Stimulated activated memory B cell treated with anti-CD40 and anti-IgM and Interleukin-4, amounts not matched to agents 10 μg/mL and 1 μg/mL and 100 μg/mL, for 72 hours (primary cell): ENCODE data around the gene CCDC201.
"Not testable (repeated sequence)": the region's sequence is repeated elsewhere in the genome, so short reads cannot be mapped to it uniquely, and the experiment has no call there.

Experiments
- ATAC-seq: fragments of 150-1000 bp; cut with Tn5 transposase; 2 replicates; pipeline ENCODE4 v1.10.0; 2021
- H3K27ac Mint-ChIP-seq: one replicate; pipeline ENCODE4 v1.8.0; 2022; ENCODE audit warnings: mild to moderate bottlenecking, mixed read lengths
- H3K27me3 Mint-ChIP-seq: one replicate; pipeline ENCODE4 v1.8.0; 2022; ENCODE audit warnings: mixed read lengths
- H3K36me3 Mint-ChIP-seq: one replicate; pipeline ENCODE4 v1.8.0; 2022; ENCODE audit warnings: mixed read lengths
- H3K4me1 Mint-ChIP-seq: one replicate; pipeline ENCODE4 v1.8.0; 2022; ENCODE audit warnings: mixed read lengths
- H3K4me3 Mint-ChIP-seq: one replicate; pipeline ENCODE4 v1.8.0; 2022; ENCODE audit warnings: mild to moderate bottlenecking, moderate library complexity, mixed read lengths
- H3K9me3 Mint-ChIP-seq: one replicate; pipeline ENCODE4 v1.8.0; 2022; ENCODE audit warnings: mixed read lengths

CCDC201 gene

DNA sequence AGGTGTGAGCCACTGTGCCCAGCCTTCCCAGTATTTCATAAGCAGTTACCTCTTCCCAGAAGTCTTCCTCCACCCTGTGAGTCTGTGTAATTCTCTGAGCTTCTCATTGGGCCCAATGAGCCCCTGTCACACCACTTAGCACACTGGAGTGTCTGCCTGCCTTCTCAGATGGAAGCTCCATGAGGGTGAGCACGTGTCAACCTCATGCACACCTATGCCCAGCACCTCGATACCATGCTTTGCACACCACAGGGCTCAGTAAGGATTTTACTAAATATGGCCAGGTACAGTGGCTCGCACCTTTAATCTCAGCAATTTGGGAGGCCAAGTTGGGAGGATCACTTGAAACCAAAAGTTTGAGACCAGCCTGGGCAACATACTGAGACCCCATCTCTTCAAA, 46.3 kb downstream of the CCDC201 start:
- H3K4me3 Mint-ChIP-seq, H3K27me3 Mint-ChIP-seq, H3K9me3 Mint-ChIP-seq, H3K27ac Mint-ChIP-seq, H3K36me3 Mint-ChIP-seq, H3K4me1 Mint-ChIP-seq, ATAC-seq: not testable (repeated sequence)

DNA sequence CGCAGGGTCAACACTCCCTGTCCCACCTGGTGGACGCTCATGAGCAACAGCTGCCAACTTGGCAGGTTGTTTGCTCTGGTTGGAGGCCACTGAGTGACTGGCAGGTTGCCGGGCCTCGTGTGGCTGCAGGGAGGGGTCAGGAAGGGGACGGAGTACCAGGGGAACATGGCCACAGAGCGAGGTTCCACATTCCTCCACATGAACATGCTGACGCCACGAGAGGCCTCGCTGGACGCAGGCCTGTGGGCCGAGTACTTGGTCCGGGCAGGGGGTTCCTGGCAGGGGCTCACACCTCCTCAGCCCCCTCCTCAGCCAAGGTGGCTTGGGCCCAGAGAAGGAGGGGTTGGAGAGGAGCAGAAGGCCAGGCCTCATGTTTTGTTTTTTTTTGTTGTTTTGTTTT, 54.1 kb downstream of the CCDC201 start:
- H3K27me3 Mint-ChIP-seq, H3K9me3 Mint-ChIP-seq, H3K4me1 Mint-ChIP-seq, H3K36me3 Mint-ChIP-seq, ATAC-seq, H3K4me3 Mint-ChIP-seq, H3K27ac Mint-ChIP-seq: not testable (repeated sequence)

DNA sequence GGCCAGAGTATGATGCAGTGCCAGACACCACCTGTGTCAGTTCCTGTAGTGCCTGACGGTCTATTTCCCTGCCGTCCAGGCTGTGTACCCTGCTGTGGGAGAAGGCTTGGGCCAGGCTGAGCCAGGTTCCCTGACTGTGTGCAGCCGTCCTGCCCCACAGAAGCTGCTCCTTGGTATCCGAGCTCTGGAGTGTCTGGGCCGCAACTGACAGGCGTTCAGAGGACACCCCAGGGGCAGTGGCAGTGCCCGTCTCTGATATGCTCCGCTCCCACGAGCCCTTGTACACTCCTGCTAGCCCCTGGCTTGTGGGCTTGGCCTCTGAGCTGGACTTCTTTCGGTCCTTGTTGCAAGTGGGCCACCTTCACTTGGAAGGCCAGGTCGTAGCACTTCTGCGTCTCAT, 55.0 kb downstream of the CCDC201 start:
- H3K27me3 Mint-ChIP-seq, H3K36me3 Mint-ChIP-seq, H3K4me3 Mint-ChIP-seq, H3K4me1 Mint-ChIP-seq, ATAC-seq, H3K9me3 Mint-ChIP-seq, H3K27ac Mint-ChIP-seq: not testable (repeated sequence)

DNA sequence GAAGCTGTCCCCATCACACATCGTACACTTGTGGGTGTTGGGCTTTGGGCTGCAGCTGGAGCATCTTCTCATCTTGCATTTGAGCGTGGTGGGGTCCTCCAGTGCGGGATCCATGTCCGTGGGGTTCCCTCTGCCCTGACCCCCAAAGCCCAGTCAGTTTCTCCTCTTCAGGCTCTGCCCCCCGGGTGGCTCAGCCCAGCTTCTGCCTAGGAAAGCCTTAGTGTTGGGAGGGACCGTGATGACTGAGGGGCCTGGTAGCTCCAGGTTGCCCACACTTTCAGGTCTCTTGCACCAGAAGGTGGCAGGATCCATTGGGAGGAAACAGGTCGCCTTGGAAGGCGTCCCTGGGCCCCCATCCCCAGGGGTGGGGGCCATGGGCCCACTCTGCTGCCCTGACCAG, 55.9 kb downstream of the CCDC201 start:
- H3K27me3 Mint-ChIP-seq, ATAC-seq: not testable (repeated sequence)
- peak overlapping the region; percentile 46 for H3K27ac Mint-ChIP-seq

DNA sequence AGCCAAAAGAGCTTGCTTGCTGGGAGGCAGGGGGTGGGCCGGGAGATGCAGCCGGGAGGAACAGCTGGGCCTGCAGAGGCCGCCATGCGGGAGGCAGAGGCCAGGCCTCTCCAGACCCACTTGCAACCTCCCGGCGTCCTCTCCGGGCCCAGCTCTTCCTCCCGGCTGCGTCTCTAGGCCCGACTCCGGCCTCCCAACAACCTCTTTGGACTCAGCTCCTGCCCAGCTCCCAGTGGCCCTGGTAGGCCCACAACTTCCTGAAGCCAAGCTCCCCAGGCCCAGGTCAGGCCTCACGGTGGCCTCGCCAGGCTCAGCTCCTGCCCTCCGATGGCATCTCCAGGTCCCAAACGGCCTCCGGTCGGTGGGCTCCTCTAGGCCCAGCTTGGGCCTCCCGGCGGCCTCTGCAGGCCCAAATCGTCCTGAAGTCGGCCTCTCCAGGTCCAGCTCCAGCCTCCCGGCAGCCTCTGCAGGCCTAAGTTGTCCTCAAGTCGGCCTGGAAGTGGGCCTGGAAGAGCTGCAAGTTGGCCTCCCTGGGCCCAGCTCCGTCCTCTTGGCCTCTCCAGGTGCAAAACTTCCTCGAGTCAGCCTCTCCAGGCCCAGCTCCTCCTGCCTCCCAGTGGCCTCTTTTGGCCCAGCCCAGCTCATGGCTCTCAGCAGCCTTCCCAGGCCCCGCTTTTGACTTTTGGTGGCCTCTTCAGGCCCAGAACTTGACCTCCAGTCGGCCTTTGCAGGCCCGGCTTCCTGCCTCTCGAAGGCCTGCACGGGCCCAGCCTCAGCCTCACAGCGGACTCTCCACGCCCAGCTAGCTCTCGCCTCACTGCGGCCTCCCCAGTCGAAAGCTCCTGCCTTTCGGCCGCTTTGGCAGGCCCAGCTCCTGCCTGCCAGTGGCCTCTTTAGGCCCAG, 58.4 kb downstream of the CCDC201 start:
- H3K27ac Mint-ChIP-seq, ATAC-seq, H3K27me3 Mint-ChIP-seq, H3K4me3 Mint-ChIP-seq, H3K9me3 Mint-ChIP-seq, H3K4me1 Mint-ChIP-seq: not testable (repeated sequence)
- peaks cover 12% of the 10 kb centered on the region for H3K36me3 Mint-ChIP-seq

More for the DNA sequence above, 55.9 kb downstream of the CCDC201 start:
- not testable (repeated sequence) for H3K4me3 Mint-ChIP-seq, H3K4me1 Mint-ChIP-seq, H3K36me3 Mint-ChIP-seq, H3K9me3 Mint-ChIP-seq

DNA sequence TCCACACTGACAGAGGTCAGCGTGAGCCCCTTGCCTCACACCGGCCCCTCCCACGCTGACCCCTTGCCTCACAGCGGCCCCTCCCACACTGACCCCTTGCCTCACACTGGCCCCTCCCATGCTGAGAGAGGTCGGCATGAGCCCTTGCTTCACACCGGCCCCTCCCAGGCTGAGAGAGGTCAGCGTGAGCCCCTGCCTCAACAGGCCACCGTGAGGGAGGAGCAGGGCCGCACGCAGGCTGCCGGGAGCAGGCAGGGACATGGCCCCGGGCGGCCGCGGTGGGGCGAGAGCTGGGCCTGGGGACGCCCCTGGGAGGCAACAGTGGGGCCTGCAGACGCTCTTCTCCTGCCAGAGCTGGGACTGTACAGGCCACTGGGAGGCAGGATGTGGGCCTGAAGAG, 59.1 kb downstream of the CCDC201 start:
- H3K9me3 Mint-ChIP-seq, H3K4me3 Mint-ChIP-seq, H3K27ac Mint-ChIP-seq, H3K4me1 Mint-ChIP-seq, H3K27me3 Mint-ChIP-seq, ATAC-seq: not testable (repeated sequence)
- peaks cover 18% of the 10 kb centered on the region for H3K36me3 Mint-ChIP-seq

DNA sequence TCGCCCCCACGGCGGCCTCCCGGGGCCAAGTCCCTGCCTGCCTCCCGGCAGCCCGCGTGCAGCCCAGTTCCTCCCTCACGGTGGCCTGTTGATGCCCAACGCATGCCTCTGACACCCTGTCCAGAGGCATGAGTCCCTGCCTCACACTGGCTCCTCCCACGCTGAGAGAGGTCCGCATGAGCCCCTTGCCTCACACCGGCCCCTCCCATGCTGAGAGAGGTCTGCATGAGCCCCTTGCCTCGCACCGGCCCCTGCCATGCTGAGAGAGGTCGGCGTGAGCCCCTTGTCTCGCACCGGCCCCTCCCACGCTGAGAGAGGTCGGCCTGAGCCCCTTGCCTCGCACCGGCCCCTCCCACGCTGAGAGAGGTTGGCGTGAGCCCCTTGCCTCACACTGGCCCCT, 59.9 kb downstream of the CCDC201 start:
- peaks cover 18% of the 10 kb centered on the region for H3K36me3 Mint-ChIP-seq
- H3K4me1 Mint-ChIP-seq = no peaks in the 10 kb centered on the region
- H3K4me3 Mint-ChIP-seq = no peak overlapping the region
- ATAC-seq = no peak
- no peaks in the 10 kb centered on the region for H3K9me3 Mint-ChIP-seq
- no peak overlapping the region for H3K27ac Mint-ChIP-seq
- H3K27me3 Mint-ChIP-seq = no peaks in the 10 kb centered on the region

DNA sequence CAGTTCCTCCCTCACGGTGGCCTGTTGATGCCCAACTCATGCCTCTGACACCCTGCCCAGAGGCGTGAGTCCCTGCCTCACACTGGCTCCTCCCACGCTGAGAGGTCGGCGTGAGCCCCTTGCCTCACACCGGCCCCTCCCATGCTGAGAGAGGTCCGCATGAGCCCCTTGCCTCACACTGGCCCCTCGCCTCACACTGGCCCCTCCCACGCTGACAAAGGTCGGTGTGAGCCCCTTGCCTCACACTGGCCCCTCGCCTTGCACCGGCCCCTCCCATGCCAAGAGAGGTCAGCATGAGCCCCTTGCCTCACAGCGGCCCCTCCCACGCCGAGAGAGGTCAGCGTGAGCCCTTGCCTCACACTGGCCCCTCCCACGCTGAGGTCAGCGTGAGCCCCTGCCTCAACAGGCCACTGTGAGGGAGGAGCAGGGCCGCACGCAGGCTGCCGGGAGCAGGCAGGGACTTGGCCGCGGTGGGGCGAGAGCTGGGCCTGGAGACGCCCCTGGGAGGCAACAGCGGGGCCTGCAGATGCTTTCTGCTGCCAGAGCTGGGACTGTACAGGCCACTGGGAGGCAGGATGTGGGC, 61.1 kb downstream of the CCDC201 start:
- H3K9me3 Mint-ChIP-seq, H3K4me1 Mint-ChIP-seq, H3K27me3 Mint-ChIP-seq, H3K4me3 Mint-ChIP-seq, ATAC-seq, H3K27ac Mint-ChIP-seq: not testable (repeated sequence)
- peaks cover 18% of the 10 kb centered on the region for H3K36me3 Mint-ChIP-seq

DNA sequence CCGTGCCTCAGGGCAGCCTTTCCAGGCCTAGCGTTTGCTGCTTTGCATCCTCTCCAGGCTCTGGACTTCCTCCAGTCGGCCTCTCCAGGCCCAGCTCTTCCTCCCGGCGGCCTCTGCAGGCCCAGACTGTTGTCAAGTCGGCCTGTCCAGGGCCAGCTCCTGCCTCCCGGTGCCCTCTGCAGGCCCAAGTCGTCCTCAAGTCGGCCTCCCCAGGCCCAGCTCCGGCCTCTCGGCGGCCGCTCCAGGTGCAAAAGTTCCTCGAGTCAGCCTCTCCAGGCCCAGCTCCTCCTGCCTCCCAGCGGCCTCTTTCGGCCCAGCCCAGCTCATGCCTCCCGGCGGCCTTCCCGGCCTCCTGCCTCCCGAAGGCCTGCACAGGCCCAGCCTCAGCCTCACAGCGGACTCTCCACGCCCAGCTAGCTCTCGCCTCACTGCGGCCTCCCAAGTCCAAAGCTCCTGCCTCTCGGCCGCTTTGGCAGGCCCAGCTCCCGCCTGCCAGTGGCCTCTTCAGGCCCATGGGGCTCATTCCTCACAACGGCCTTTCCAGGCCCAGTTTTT, 62.4 kb downstream of the CCDC201 start:
- H3K4me1 Mint-ChIP-seq, H3K27ac Mint-ChIP-seq, H3K9me3 Mint-ChIP-seq, ATAC-seq, H3K27me3 Mint-ChIP-seq, H3K4me3 Mint-ChIP-seq: not testable (repeated sequence)
- peaks cover 18% of the 10 kb centered on the region for H3K36me3 Mint-ChIP-seq
